GM19468 (cell line): ENCODE measurements around the gene CHAT.

Source experiments
- ATAC-seq: cut with Tn5 transposase; IDR thresholded peaks from one replicate; pipeline ENCODE4 v1.9.1; 2021; ENCODE audit warnings: mild to moderate bottlenecking, moderate library complexity, moderate number of reproducible peaks; ENCODE audit not compliant: unreplicated experiment; ENCODE audit errors: extremely low read depth

Gene CHAT

DNA sequence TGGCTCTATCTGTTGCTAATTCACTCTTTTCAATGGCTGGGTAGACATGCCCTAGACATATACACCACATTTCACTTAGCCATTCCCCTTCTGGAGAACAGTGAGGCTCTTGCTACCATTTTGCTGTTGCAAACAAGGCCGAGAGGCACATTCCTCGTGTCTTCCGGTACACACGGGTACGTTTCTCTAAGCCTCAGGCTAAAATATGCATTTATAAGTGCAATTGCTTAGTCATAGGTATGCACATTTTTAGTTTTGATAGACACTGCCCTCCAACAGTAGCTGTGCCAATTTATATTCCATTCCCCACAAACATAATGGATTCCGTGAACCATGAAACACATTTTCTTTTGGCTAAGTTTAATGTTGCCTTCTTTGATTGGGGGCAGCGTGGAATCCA is 13.2 kb downstream of the CHAT start:
- ATAC-seq, result no peak

DNA sequence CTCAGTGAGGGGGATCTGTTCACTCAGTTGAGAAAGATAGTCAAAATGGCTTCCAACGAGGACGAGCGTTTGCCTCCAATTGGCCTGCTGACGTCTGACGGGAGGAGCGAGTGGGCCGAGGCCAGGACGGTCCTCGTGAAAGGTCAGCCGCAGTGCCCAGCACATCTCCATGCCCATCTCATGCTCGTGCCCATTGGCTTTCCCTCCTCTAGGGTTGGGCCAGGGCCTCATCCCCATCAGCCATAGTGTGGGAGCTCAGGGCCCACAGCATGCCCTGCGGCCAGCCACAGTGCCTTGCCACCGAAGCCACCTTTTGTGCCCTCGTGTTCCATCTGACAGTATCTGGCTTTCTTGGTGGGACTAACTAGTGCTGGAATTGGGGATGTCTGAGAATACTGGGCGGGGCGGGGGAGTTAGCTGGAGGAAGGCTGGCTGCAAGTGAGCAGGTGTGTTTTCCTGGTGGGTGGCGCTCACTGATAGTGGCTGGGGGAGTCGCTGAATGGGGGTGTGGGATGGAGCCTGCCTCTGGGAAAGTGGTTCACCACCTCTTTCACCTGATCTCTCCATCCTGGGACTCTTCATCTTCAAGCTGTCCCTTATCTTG is 13.9 kb downstream of the CHAT start:
- no peak for ATAC-seq

DNA sequence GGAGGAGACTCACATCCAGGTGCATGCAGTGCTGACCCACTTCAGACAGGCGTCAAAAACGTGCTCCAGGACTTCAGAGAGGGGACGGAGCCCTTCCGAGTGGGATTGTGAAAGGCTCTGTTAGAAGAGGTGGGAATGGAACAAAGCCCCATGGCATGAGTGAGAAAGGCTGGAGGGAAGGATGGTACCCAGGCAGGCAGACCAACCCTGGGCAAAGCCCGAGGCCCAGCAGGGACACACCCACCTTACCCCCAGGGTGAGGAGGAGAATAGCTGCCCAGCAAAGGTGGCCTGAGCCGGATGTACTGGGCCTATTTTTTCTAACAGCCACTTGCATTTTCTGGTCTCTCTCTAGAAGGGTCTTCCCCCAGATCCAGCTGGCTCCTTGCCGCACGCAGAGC is 14.8 kb downstream of the CHAT start:
- no peak for ATAC-seq

DNA sequence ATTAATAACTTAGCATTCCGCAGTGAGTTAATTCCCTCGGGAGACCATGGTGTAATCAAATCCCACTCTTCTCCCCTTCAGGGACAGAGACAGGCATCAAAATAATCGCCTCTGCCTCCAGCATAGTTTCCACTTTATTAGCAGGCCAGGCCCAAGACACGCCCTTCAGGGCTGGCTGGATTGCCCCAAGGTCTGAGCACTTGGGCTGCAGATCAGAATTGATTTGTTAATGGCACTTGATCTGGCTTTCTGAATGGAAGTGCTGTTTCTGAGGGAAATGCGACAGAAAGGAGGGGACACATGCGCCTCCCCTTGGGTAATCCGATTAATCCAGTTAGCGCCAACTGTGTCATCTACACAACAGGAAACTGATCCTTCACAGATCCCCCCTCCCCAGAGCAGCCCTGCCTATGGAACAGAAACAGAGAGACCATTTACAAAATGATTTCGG is 15.6 kb downstream of the CHAT start:
- ATAC-seq, result no peak

DNA sequence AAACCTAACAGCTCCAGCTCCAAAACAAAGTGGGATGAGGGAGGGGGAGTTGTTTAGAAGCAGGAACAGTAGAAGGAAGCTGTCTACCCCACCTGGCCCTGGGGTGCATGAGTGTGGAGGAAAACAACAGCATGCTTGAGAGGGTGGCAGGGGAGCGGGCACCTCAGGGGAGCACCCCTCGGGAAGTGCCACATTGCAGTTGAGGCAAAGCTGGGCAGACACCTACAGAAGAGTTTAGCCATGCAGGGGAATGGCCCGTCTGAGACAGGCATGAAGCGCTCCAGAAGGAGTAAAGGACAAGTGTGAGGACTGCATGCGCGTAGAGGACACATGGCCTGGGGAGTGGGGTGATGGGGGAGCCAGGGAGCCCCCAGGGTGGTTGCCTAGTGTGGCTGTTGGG is 18.1 kb downstream of the CHAT start:
- no peak for ATAC-seq

DNA sequence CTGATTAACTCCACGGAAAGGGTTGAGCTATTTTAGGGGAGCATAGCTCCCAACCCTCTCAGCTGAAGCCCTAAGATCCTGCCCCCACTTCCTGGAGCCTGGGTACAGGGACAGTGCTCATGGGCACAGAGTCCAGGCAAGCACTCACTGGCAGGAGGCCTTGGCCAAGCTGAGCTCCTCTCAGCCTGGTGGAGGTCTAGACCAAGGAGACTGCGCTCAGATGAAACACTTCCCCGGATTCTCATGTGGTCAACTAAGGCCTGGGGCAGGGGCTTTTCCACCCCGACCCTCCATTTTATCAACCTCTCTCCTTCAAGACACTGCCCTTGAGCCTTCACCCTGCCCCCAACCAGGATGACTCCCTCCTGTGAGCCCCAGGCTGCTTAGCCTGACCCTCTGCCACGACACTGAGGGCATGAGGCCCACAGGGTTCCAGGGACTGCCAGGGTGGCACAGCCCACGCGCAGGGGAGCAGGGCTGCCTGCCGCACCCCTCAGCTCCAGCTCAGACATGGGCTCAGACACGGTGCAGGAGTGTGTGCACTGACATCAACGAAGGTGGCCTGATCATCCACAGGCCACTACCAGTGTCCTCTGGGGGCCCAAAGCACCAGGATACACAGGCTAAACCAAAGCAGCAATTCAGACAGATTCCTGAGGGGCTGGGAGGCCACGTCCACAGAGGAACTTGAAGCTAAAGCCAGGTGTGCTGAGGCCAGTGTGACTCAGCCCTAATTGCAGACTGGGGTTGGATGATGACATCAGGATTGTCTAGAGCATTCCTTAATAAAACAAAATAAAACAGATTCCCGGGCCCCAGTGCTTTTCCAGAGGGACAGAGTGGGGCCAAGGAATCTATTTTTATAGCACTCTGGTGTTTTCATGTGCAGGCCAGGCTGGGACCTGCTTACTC is 18.8 kb downstream of the CHAT start:
- ATAC-seq, result no peak

DNA sequence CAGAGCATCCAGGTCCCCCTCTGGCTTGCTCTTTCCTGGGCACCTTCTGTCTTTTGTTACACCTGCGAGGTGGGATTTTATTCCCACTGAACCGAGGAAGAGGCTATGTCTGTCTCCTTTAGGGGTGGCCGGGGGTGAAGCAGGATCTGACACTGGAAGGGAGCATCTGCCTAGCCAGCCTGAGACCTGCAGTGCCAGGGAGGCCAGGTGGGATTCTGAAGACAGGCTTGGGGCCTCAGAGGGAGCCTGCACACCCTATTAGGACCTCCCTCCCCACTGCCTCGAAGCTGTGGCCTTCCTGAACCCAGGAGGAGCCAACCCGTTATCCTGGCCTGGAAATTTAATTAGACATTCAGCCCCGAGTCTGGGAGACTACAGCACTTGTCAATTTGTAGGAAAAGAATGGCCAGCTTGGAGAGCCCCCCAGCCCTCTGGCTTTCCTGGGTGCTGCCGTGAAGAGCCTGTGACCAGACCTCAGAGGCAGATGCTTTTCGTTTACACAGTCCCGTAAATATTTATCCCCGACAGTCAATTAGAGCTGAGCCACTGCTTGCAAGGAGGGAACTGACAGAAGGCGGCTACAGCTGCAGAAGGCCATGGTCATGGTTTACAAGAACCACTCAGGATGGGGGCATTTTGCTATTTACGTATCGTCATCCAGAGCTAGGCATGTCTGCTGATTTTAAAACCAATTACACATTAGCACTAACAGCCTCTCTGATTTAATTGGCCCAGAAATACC is 19.7 kb downstream of the CHAT start:
- no peak for ATAC-seq

DNA sequence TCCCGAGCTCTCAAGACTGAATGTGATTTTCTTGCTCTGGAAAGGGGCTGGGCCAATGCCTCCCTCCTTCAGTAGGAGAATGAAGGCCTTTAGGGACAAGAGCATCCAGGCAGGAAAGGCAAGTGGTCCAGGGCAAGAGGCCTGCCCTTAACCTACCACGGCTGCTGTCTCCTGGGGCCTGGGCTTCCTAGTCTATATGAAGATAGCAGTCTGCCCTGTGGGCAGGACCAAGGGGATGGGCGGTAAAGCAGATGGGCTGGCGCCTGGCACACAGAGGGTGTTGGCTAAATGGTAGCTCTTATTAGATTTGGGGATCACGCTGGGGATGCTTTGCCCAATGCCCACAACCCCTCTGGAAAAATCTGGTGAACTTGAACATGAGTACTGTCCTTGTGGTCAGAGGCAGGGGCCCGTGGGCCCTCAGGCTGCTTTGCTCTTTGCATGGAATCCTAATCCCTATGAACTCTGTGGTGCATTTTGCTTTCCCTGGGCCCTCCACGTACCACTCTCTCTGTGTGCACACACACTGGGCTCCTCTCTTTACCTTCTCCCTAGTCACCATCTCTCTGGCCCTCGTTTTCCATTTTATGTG is 20.3 kb downstream of the CHAT start:
- no peak for ATAC-seq

DNA sequence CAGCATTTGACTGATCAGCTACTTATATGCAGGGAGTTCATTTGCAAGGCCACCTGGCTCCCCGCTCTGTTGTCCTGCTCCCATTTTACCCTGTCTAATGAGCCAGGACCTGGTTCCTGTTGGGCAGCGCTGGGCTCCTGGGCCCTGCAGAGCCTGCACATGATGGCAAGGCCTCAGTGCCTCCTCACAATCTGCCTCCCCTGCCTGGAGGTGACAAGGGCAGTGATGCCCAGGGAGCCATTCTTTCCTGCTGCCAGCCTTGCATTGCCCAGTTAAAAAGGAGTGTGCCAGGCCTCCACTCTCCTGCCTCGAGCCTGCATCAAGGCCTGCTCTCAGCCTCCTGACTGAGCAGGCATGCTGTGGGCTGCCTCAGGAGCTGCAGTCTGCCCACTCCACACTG is 28.5 kb downstream of the CHAT start:
- ATAC-seq, result no peak

DNA sequence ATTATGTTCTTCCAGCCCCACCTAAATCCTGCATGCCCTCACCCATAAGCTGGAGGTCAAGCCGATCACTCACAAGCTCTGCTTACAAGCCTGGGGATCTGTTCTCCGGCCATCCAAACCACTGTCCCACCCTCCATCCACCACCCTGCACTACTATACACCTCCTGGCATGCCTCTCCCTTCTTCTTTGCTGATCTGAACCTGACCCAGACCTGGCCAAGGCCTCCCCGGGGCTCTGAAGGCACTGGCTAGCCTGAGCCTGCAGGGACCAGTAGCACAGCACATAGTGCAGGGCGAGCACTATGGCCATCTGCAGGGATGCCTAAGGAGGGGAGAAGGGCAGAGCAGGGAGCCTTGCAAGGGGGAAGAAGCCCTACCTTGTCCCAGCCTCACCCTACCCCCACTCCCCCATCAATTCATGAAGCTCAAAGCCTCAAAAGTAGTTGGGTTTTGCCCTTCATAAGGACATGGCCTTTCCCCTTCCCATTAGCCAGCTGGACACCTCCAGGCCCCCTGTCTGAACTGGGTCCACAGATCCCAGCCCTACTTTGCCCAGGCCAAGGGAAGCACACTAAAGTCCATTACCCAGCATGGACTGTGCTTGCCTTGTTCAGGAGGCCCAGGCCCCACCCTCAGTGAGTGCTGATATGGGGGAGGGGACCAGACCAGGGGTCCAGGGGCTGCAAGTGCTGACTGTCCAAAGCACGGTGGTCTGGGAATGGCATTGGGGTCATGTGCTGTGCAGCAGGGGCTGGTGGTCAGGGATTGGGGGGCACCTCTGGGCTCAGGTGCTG is 29.6 kb downstream of the CHAT start:
- no peak for ATAC-seq

DNA sequence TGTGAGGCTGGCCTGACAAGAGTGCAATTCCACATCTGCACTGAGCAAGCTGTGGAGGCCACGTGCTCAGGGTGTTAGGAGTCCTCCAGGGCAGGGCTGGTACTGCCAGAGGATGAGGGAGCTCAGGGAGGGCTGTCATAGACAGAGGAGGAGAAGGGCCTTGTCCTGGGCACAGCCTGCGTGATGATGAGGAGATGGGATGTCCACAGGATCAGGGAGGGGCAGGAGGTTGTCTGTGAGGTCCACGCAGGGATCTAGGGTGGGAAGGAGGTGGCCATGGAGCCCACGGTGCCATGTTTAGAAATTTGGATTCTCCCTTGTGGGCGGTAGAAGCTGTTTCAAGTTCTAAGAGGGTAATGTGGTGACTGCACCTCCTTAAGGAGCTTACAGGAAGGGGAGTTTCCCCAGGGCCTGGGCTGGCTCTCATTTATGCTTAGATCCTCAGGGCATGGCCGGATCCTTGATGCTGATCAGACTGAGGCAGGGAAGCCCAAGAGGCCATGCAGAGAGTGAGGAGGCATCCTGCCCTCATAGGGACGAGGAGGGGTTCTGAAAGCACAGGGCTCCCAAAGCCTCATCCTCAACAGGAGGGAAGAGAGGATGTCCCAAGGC is 30.3 kb downstream of the CHAT start:
- ATAC-seq, result no peak

DNA sequence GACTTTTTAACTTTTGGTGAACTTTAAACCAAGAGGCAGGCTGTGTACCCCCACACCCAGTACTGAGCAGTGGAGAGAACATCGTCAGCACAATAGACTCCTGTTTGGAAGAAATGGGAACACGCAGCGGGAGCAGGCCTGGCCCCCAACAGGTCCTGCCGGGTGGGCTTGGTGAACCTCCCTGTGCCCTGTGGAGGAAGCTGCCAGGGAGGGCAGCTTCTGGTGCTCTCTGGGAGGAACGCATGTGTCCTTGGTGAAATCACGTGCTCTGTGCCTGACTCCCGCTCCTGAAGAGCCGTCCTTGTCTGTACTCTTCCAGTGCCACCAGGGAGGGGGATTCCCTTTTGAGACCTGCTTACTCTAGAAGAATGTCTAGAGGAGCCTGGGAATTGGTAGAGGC is 31.6 kb downstream of the CHAT start:
- ATAC-seq, result no peak

DNA sequence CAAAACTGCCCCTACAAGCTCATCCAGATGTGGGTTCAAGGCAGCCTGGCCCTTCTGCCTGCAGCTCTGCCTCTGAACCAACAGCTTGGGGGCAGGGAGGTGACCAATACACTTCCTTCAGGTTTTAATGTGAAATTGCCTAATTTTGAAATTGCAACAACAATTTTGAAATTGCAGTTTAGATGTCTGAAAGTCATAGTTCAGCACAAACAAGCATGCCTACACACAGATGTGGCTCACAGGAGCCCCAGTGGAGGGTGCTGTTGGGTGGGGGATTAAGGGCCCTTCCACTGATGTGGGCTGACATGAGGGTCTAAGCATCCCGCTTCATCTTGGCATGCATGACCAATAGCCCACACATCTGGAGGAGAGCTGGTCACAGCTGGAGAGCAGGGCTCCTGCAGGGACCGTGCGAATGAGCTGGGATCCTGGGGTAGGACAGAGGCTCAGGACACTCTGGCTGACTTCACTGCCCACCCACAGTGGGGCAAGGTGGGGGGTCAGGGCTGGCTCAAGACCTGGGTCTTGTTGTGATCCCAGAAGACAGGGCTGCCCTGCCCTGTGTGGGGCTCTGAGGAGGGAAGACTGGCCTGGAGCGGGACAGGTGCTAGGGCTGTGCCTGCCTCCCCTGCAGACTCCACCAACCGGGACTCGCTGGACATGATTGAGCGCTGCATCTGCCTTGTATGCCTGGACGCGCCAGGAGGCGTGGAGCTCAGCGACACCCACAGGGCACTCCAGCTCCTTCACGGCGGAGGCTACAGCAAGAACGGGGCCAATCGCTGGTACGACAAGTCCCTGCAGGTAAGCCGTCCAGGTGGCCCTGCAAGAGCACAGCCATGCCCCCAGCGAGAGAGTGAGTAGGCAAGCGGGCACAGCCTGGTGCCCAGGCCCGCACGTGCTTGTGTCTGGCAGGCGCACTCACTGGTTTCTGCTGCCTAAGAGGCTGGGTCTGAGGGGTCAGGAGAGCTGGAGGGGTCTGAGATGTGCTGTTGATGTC is 32.3 kb downstream of the CHAT start:
- no peak for ATAC-seq

DNA sequence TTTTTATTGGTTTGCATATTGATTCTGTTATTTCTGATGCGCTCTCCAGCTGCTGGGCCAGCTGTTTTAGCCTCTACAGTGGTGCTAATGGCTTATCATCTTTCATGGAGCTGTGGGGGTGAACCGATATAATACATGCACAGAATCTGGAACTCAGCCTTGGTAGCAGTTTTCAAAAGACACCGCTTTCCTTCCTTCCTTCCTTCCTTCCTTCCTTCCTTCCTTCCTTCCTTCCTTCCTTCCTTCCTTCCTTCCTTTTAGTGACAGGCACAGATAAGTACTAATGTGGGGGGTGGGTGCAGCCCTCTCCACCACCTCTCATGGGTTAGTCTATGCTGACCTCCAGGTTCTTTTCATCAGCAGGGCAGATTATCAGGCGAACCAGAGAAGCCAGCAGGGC is 33.7 kb downstream of the CHAT start:
- no peak for ATAC-seq

DNA sequence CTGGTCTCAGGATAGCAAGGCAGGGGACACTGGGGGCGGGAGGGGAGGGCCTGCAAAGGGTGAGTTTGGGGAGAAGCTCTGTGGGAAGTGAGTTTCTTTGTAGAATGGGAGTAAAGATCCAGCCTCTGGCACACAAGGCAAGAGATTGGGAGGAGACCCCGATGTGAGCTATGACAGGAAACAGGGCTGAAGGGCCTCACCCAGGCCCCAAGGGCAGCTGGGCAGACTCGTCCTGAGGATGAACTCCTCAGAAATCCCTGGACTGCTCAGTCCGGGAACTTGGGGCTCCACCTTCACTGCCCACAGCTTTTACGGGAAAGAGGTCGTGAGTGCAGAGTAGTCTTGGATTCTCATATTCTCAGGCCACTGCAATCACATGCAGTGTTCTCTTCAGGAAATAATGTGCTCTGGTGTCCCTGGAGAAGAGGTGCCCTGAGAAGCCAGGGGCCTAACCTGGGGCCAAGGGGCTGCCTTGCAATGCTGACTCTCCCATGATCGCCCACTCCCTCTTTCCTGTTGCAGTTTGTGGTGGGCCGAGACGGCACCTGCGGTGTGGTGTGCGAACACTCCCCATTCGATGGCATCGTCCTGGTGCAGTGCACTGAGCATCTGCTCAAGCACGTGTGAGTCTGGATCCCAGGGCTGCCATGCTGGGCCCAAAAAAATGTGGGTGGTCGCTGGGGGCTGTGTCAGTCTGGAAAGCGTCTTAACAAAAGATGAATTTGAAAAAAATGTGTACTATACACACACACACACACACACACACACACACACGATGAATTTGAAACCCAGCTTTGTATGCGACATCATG is 34.4 kb downstream of the CHAT start:
- no peak for ATAC-seq

DNA sequence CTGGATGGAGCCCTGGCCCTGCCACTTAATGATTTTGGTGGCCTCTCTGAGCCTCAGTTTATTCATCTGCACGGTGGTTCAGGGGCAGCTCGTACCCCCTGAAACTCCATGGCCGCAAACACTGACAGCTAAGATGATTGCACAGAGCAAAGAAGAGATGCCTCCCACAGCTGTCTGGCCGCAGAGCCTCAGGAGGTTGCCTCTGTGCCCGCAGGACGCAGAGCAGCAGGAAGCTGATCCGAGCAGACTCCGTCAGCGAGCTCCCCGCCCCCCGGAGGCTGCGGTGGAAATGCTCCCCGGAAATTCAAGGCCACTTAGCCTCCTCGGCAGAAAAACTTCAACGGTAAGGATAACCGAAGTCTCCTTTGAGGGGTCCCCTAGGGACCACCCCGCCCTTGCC is 35.5 kb downstream of the CHAT start:
- ATAC-seq, result no peak

DNA sequence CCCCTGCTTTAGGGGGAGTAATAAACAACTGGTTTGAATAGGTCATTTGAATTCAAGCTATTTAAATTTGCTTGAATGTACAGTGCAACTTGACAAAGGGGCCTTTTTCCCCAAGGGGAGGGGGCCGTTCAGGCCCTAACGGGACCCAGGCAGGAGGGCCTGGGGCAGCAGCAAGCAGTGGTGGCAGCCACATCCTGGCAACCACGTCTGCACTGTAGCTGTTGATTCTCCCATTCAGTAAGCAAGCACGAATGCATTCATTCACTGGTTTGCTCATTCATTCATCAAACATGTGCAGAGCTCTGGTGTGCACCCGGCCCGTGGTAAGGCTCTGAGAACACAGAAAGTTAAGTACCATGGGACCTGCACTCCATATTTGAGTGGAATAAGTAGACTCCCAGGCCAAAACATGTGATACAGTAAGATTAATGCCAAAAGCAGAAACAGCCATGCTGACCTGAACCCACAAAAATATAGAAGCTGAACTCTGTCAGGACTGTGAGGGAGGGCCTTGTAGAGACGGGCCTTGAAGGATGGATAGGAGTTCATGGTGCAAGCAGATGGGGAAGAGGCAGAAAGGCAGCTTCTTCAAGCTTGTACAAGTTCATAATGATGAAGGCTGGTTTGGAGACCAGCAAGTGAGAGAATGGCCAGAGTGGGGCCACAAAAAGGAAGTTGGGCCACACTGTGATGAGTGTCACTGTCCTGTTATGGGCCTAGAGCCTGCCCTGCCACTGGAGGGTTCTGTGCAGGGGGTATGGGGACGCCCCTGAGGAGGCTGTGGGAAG is 36.3 kb downstream of the CHAT start:
- no peak for ATAC-seq
